BJ (cell line): ENCODE data around the gene GAD1. TPM values are rescaled to one million over a fixed set of nuclear protein-coding genes. Genes with fewer than 3 reads are reported as not detected.

ENCODE experiments used
- CTCF ChIA-PET: fragments of 350-600 bp; formaldehyde crosslinking; extraction: SDS; loops from one replicate; lab custom pipeline; 2021; ENCODE audit warnings: antibody characterized with exemption, inconsistent platforms; lab: Yijun Ruan, JAX
- POLR2A ChIA-PET: fragments of 300-600 bp; sonication (Branson Sonifier 250); formaldehyde crosslinking; extraction: SDS; loops from one replicate; lab custom pipeline; 2021; ENCODE audit warnings: antibody characterized with exemption; lab: Charles Lee
- DNase-seq: peaks from one replicate; pipeline ENCODE4 v3.0.0-alpha.2; 2011; ENCODE audit warnings: low read depth
- H3K27me3 ChIP-seq: 2 replicates; pipeline ENCODE4 v1.6.0; 2011; ENCODE audit warnings: low read length; ENCODE audit not compliant: control insufficient read depth, insufficient read depth
- H3K36me3 ChIP-seq: 2 replicates; pipeline ENCODE4 v1.5.1; 2011; ENCODE audit warnings: low read length; ENCODE audit not compliant: control insufficient read depth, insufficient read depth
- H3K4me3 ChIP-seq: 2 replicates; pipeline ENCODE4 v1.5.1; 2011; ENCODE audit warnings: low read depth, mild to moderate bottlenecking, control low read depth, low read length
- polyA plus RNA-seq: library from polyadenylated mRNA; depleted of rRNA; stranded (reverse); fragments of >200 nt; gene quantifications from 2 replicates; pipeline ENCODE4 v1.2.3, GENCODE V29; 2011
- TF ChIP-seq, protein P1 (sequence below): IDR thresholded peaks from 2 replicates; pipeline ENCODE4 v1.5.1; 2011; ENCODE audit warnings: low read depth, mild to moderate bottlenecking, control low read depth, inconsistent platforms, low read length, moderate library complexity; ENCODE audit not compliant: insufficient read depth

Gene GAD1
- polyA plus RNA-seq, 1 experiment, result 0.63 TPM

DNA sequence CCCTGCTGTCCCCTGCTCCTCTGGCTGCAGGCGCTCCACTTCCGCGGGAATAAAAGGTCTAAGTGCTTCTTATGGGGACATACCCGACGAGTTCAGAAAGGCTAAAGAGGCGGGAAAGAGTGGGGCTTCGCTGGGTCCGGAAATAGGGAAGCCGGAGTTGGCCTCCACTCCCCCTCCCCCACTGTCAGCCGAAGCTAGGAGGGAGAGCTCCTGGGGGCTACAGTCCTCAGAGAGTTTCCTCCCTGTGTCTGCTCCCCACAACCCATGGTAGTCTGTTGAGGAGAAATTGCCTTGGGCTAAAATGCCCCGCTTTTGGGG is 7.2 kb downstream of the GAD1 start:
- ChIA-PET POLR2A (no interaction called here), CTCF (interaction anchor here (0.7 to 1.2 kb wide), 3 partner anchors 9 to 49 kb away, joined by 3 to 4 read pairs (median 4); no protein-coding TSS in a partner anchor)
- Histone ChIP-seq H3K36me3 (no peaks in the 10 kb centered on the region), H3K4me3 (no peak overlapping the region), H3K27me3 (peaks cover 52% of the 10 kb centered on the region)
- TF ChIP-seq, protein P1, sequence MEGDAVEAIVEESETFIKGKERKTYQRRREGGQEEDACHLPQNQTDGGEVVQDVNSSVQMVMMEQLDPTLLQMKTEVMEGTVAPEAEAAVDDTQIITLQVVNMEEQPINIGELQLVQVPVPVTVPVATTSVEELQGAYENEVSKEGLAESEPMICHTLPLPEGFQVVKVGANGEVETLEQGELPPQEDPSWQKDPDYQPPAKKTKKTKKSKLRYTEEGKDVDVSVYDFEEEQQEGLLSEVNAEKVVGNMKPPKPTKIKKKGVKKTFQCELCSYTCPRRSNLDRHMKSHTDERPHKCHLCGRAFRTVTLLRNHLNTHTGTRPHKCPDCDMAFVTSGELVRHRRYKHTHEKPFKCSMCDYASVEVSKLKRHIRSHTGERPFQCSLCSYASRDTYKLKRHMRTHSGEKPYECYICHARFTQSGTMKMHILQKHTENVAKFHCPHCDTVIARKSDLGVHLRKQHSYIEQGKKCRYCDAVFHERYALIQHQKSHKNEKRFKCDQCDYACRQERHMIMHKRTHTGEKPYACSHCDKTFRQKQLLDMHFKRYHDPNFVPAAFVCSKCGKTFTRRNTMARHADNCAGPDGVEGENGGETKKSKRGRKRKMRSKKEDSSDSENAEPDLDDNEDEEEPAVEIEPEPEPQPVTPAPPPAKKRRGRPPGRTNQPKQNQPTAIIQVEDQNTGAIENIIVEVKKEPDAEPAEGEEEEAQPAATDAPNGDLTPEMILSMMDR, result no peak
- DNase-seq, result no peak

DNA sequence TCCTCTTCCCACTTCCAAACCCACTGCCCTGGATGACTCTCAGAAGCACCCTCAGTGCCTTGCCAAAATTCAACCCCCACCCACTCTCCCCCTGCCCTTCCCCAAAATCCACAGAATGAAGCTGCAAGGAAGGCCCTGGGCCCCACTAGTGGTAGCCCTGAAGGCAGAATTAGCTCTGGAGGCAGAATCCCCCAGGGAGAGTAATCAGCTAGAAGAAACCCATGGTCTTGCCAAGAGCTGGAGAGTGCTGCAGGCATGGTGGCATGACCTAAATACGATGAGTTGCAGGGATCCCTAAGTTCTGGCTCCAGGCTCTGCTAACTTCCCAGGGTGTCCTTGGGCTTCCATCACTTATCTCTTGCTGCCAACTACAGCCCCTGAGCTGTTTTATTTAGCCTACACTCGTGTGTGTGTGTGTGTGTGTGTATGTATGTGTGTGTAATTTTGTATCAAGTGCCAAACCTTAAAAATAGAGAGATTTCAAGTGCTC is 7.9 kb downstream of the GAD1 start:
- peaks cover 47% of the 10 kb centered on the region for H3K27me3 ChIP-seq
- H3K36me3 ChIP-seq, result no peaks in the 10 kb centered on the region
- CTCF ChIA-PET, result interaction anchor here (0.7 to 1.2 kb wide), 3 partner anchors 9 to 48 kb away, joined by 3 to 4 read pairs (median 4); no protein-coding TSS in a partner anchor
- TF ChIP-seq, protein P1, result no peak
- H3K4me3 ChIP-seq, result no peak overlapping the region
- POLR2A ChIA-PET, result no interaction called here
- no peak for DNase-seq

DNA sequence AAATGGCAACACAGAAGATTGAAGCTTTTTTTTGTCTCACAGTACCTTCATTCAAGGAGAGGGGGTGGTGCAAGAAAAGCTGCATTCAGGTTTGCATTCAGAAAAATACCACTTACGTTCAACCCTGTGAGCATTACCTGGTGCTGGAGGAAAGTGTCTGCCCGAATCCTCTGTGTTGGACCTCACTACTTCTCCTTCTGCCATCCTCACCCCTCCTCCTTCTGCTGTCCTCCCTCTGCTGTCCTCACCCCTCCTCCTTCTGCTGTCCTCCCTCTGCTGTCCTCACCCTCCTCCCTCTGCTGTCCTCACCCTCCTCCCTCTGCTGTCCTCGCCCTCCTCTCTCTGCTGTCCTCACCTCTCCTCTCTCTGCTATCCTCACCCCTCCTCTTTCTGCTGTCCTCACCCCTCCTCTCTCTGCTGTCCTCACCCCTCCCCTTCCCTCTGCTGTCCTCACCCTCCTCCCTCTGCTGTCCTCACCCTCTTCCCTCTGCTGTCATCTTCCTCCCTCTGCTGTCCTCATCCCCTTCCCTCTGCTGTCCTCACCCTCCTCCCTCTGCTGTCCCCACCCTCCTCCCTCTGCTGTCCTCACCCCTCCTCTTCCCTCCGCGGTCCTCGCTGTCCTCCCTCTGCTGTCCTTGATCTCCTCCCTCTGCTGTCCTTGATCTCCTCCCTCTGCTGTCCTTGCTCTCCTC is 11.3 kb downstream of the GAD1 start:
- ChIA-PET CTCF (no interaction called here), POLR2A (no interaction called here)
- Histone ChIP-seq H3K27me3 (peaks cover 18% of the 10 kb centered on the region), H3K36me3 (no peaks in the 10 kb centered on the region), H3K4me3 (no peak overlapping the region)
- DNase-seq, result no peak
- TF ChIP-seq, protein P1, result no peak

DNA sequence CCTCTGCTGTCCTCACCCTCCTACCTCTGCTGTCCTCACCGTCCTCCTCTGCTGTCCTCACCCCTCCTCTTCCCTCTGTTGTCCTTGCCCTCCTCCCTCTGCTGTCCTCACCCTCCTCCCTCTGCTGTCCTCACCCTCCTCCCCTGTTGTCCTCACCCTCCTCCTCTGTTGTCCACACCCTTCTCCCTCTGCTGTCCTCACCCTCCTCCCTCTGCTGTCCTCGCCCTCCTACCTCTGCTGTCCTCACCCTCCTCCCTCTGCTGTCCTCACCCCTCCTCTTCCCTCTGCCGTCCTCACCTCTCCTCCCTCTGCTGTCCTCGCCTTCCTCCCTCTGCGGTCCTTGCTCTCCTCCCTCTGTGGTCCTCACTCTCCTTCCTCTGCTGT is 11.8 kb downstream of the GAD1 start:
- Histone ChIP-seq H3K36me3 (no peaks in the 10 kb centered on the region), H3K27me3 (peaks cover 15% of the 10 kb centered on the region), H3K4me3 (no peak overlapping the region)
- no peak for DNase-seq
- CTCF ChIA-PET, result no interaction called here
- POLR2A ChIA-PET, result no interaction called here
- TF ChIP-seq, protein P1, result no peak

DNA sequence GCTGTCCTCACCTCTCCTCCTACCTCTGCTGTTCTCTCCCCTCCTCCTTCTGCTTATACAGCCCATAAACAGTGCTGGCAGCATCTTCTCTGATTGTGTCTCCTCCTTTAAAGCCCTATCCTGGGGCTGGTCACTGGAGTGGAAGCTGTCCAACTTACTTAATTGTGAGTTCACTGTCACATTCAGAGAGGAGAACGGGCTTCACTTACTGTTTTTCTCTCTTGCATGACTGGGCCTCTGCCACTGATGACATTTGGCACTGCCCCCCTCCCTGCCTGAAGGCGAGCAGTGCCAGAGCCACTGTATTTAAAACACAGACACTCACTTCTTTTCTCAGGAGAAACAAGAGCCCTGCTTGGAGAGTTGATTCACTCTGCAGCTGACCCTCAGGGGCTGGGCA is 12.3 kb downstream of the GAD1 start:
- TF ChIP-seq, protein P1, result no peak
- no peaks in the 10 kb centered on the region for H3K36me3 ChIP-seq
- DNase-seq, result no peak
- ChIA-PET CTCF (no interaction called here), POLR2A (no interaction called here)
- no peak overlapping the region for H3K4me3 ChIP-seq
- peaks cover 11% of the 10 kb centered on the region for H3K27me3 ChIP-seq
